K562 (cell line): Measurements from ENCODE around the gene CAMSAP2. TPM values are rescaled to one million over a fixed set of nuclear protein-coding genes. Genes with fewer than 3 reads are reported as not detected.
A peak's percentile ranks its signal among the peaks of the same experiment; 100 is the strongest.

Experiments
- ATAC-seq: fragments of 200-7000 bp; cut with Tn5 transposase; 3 replicates; pipeline ENCODE4 v1.9.1; 2020; ENCODE audit warnings: moderate library complexity
- BruUV-seq: library from RNA; stranded (reverse); fragments of 400-500 nt; replicated peaks from 2 replicates; lab custom pipeline; 2021; lab: Mats Ljungman, UMichigan
- CTCF ChIA-PET: fragments of 300-600 bp; formaldehyde crosslinking; extraction: SDS; loops from one replicate; lab custom pipeline; 2021; ENCODE audit warnings: low intra/inter-chr PET ratio; lab: Yijun Ruan, JAX
- POLR2A ChIA-PET: fragments of 300-600, 350-650 bp; sonication (Branson Sonifier 250); formaldehyde crosslinking; extraction: SDS; loops from one replicate; lab custom pipeline; 2021; ENCODE audit warnings: antibody characterized with exemption, inconsistent platforms; lab: Yijun Ruan, JAX
- DNase-seq, 4 experiments: peaks; one replicate each; pipeline versions ENCODE4 v3.0.0 to v3.0.0-alpha.2; 2011 to 2018; ENCODE audit warnings: low spot score in 3 of 4, mixed read lengths in 3 of 4; ENCODE audit errors: extremely low read depth in 1 of 4
- FAIRE-seq: peaks from 2 replicates; lab custom pipeline; 2011; peaks lifted over from hg19 to GRCh38; lab: Jason Lieb, UNC
- H2AFZ ChIP-seq: 2 replicates; pipeline ENCODE4 v1.6.0; 2011; ENCODE audit warnings: low read depth, low read length, control low read depth, inconsistent platforms
- H3K27ac ChIP-seq: fragments of 200-600 bp; 3 replicates; pipeline ENCODE4 v1.8.0; 2011; ENCODE audit warnings: low read depth, mild to moderate bottlenecking, control low read depth, inconsistent platforms, low read length, moderate library complexity, mixed read lengths; ENCODE audit errors: extremely low read depth
- H3K27me3 ChIP-seq, 2 experiments: fragments of 300-600 bp in 1 of 2; 2 replicates in 1 of 2; 3 replicates in 1 of 2; pipeline versions ENCODE4 v1.6.0 to v1.8.0; 2011; ENCODE audit warnings: inconsistent platforms in 2 of 2, low read length in 2 of 2, mild to moderate bottlenecking in 1 of 2, mixed read lengths in 1 of 2, moderate library complexity in 1 of 2; ENCODE audit not compliant: control insufficient read depth in 2 of 2, insufficient read depth in 2 of 2
- H3K36me3 ChIP-seq: fragments of 300-600 bp; 3 replicates; pipeline ENCODE4 v1.8.0; 2011; ENCODE audit warnings: mild to moderate bottlenecking, low read length, inconsistent platforms; ENCODE audit not compliant: control insufficient read depth, insufficient read depth
- H3K4me1 ChIP-seq, 2 experiments: fragments of 200-600 bp in 1 of 2; replicated peaks in 1 of 2; 2 replicates in 1 of 2; 3 replicates in 1 of 2; pipeline versions ENCODE4 v1.5.1 to v1.8.0; 2011; ENCODE audit warnings: inconsistent platforms in 2 of 2, low read length in 2 of 2, mild to moderate bottlenecking in 1 of 2, mixed read lengths in 1 of 2, moderate library complexity in 1 of 2; ENCODE audit not compliant: control insufficient read depth in 2 of 2, insufficient read depth in 2 of 2
- H3K4me2 ChIP-seq: 2 replicates; pipeline ENCODE4 v1.6.1; 2011; ENCODE audit warnings: low read length, control low read depth, inconsistent platforms, mixed read lengths; ENCODE audit not compliant: insufficient read depth
- H3K4me3 ChIP-seq: fragments of 200-600 bp; sonication (generic), shearing (Covaris generic); 2 replicates; pipeline ENCODE4 v1.5.1; 2016; ENCODE audit warnings: control low read depth, inconsistent platforms
- H3K79me2 ChIP-seq: fragments of 200-600 bp; 3 replicates; pipeline ENCODE4 v1.8.0; 2011; ENCODE audit warnings: low read length, inconsistent platforms; ENCODE audit not compliant: control insufficient read depth, insufficient read depth
- H3K9ac ChIP-seq, 2 experiments: 2 replicates each; pipeline versions ENCODE4 v1.6.0 to v1.6.1; 2011; ENCODE audit warnings: low read depth in 2 of 2, low read length in 2 of 2, control low read depth in 1 of 2, inconsistent platforms in 1 of 2, mild to moderate bottlenecking in 1 of 2, mixed read lengths in 1 of 2; ENCODE audit not compliant: insufficient read depth in 1 of 2
- H3K9me1 ChIP-seq: one replicate; pipeline ENCODE4 v1.6.0; 2011; ENCODE audit warnings: inconsistent platforms, mild to moderate bottlenecking, low read length, moderate library complexity; ENCODE audit not compliant: control insufficient read depth, insufficient read depth
- H3K9me3 ChIP-seq: replicated peaks from 2 replicates; pipeline ENCODE4 v1.5.1; 2011; ENCODE audit warnings: low read depth, low read length, inconsistent platforms; ENCODE audit not compliant: control insufficient read depth, insufficient read depth
- H4K20me1 ChIP-seq: replicated peaks from 2 replicates; pipeline ENCODE4 v1.6.1; 2011; ENCODE audit warnings: low read length, inconsistent platforms, mixed read lengths; ENCODE audit not compliant: control insufficient read depth, insufficient read depth
- KAT8 ChIP-seq: fragments of 450-650 bp; IDR thresholded peaks from 2 replicates; pipeline ENCODE4 v1.6.1; 2016; ENCODE audit warnings: low read depth, mild to moderate bottlenecking
- ZFP36 ChIP-seq: fragments of 150-350 bp; IDR thresholded peaks from 2 replicates; pipeline ENCODE4 v1.6.1; 2018; ENCODE audit warnings: low read length, low read depth; ENCODE audit not compliant: partially characterized antibody
- WGBS: fragments of 100-300 bp; shearing (Covaris generic); methylation state at CpG from one replicate; pipeline ENCODE4 v1.1.6; 2016; ENCODE audit warnings: low coverage, mixed read lengths; ENCODE audit not compliant: insufficient coverage; ENCODE audit errors: missing lambda C conversion rate; 5-methylcytosine and 5-hydroxymethylcytosine counted together
- in situ Hi-C: fragments of 300-500 bp; cut with MboI; formaldehyde crosslinking; loops from 4 replicates; pipeline ENCODE4 v1.15.0; 2018; ENCODE audit warnings: inconsistent platforms, mixed read lengths
- intact Hi-C: fragments of 100-400 bp; cut with micrococcal nuclease; formaldehyde crosslinking; loops from 2 replicates; pipeline ENCODE4 v1.14.2; 2022
- polyA plus RNA-seq, 8 experiments: library from polyadenylated mRNA; depleted of rRNA in 4 of 8; stranded (reverse) in 5 of 8; unstranded in 3 of 8; fragments of >200 nt; fragmentation: Nextera tagmentation in 2 of 8; fragmentation: Illumina TruSeq in 1 of 8; extraction: Ambion mirVana in 2 of 8; extraction: Trizol in 1 of 8; gene quantifications; 2 replicates each; pipeline versions ENCODE4 v1.2.1 to v1.2.3, GENCODE V29; 2011 to 2014; ENCODE audit warnings: inconsistent platforms in 1 of 8, missing spikeins in 1 of 8
- total RNA-seq, 7 experiments: library from RNA; depleted of rRNA in 6 of 7; stranded (reverse); fragments of >200 nt in 6 of 7; fragmentation: Illumina TruSeq in 2 of 7; extraction: Trizol in 2 of 7; gene quantifications; 2 replicates each; pipeline versions ENCODE4 v1.2.1 to v1.2.3, GENCODE V29; 2011 to 2021; ENCODE audit warnings: low replicate concordance in 1 of 7

Gene CAMSAP2
- total and polyA plus RNA-seq, 9 of the 15 experiments (the other 6 are each of a cell fraction or from before 2014, with no cell fraction given) = 1.4 to 7.5 (median 2.7) TPM

DNA sequence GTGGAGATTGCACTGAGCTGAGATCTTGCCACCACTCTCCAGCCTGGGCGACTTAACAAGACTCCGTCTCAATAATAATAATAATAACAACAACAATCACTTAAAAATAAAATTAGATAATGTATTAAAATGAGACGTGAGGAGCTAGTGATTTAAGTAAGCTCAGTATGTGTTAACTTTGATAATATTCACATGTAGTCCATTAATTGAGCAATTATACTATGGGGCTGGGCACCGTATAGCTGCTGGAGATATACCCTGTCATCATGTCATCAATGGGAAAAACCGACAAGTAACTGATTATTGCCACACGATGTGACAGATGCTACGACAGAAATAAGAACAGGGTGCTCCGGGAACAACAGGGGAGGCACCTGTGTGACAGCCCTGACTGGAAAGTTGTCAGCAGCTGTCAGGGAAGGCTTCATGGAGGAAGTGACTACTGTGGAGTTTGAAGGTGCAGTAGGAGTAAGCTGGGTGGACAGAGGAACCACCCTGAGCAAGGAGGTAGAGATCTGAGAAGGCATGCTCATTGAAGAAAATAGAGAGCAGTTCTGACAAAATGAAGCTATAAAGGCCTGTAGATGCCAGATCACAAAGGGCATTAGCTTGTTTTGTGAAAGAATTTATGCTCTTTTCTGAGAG lies 924 bp upstream of the CAMSAP2 start:
- H3K4me2 ChIP-seq = peak overlapping the region; percentile 77
- WGBS = 68% methylated on average over 8 of the region's 8 CpGs
- no peaks in the 10 kb centered on the region for H3K9me1 ChIP-seq
- intact Hi-C loops = loop anchor here (2.0 to 5.0 kb wide), 2 partner anchors 67 to 110 kb away; no protein-coding TSS in a partner anchor
- in situ Hi-C loops = no loop called here
- H4K20me1 ChIP-seq = no peaks in the 10 kb centered on the region
- H3K27me3 ChIP-seq = no peaks in the 10 kb centered on the region
- no TSS peak for BruUV-seq
- peak overlapping the region; percentile 98 for H2AFZ ChIP-seq
- no peaks in the 10 kb centered on the region for H3K79me2 ChIP-seq
- TF ChIP-seq ZFP36 (peak; percentile 83), KAT8 (no peak)
- TF ChIP-seq, all 486 proteins: peak for 1
- Histone ChIP-seq H3K9ac (peak overlapping the region in 1 of 2 experiments; percentile 31; a peak in 1 of 4 replicates), H3K36me3 (no peaks in the 10 kb centered on the region), H3K27ac (no peak overlapping the region), H3K4me3 (peak overlapping the region; percentile 69; the same call in 1 of the 2 replicates), H3K4me1 (peaks cover 10 to 11% of the 10 kb centered on the region in 2 experiments; a peak in 3 of 5 replicates), H3K9me3 (no peaks in the 10 kb centered on the region)
- CTCF ChIA-PET = no interaction called here
- DNase-seq (no peak), ATAC-seq (no peak), FAIRE-seq (no peak)
- POLR2A ChIA-PET = interaction anchor here (0.5 to 2.9 kb wide), 3 partner anchors 68 to 871 kb away, joined by 3 to 10 read pairs (median 4); partner anchors contain the start of gene DDX59
